ENCODE results near the gene SLC6A6.
"Not testable (repeated sequence)": the region's sequence is repeated elsewhere in the genome, so short reads cannot be mapped to it uniquely, and the experiment has no call there.

The SLC6A6 gene

GRCh38 chr3:14401692-14402303 lies 608 bp upstream of the SLC6A6 start:
- no peak for DNase-seq

- DNase-seq, result no peak
Observed at GRCh38 chr3:14403619-14404155, 1.3 kb downstream of the SLC6A6 start.

GRCh38 chr3:14404186-14404585 lies 1.8 kb downstream of the SLC6A6 start:
- DNase-seq, result no peak

GRCh38 chr3:14404631-14405359 lies 2.4 kb downstream of the SLC6A6 start:
- DNase-seq, result no peak

GRCh38 chr3:14405360-14406238 lies 3.2 kb downstream of the SLC6A6 start:
- no peak for DNase-seq

- no peak for DNase-seq
Observed at GRCh38 chr3:14406336-14406735, 3.9 kb downstream of the SLC6A6 start.

GRCh38 chr3:14406766-14407165 lies 4.4 kb downstream of the SLC6A6 start:
- no peak for DNase-seq

- no peak for DNase-seq
Observed at GRCh38 chr3:14407203-14407602, 4.8 kb downstream of the SLC6A6 start.

- not testable (repeated sequence) for DNase-seq
Observed at GRCh38 chr3:14409779-14410063, 7.3 kb downstream of the SLC6A6 start.

- no peak for DNase-seq
Observed at GRCh38 chr3:14410106-14410502, 7.7 kb downstream of the SLC6A6 start.

GRCh38 chr3:14410503-14411165 lies 8.2 kb downstream of the SLC6A6 start:
- DNase-seq, result no peak

GRCh38 chr3:14411166-14411526 lies 8.7 kb downstream of the SLC6A6 start:
- no peak for DNase-seq

- no peak for DNase-seq
Observed at GRCh38 chr3:14411988-14412387, 9.6 kb downstream of the SLC6A6 start.

GRCh38 chr3:14412831-14413380 lies 10.5 kb downstream of the SLC6A6 start:
- no peak for DNase-seq

GRCh38 chr3:14413381-14414071 lies 11.1 kb downstream of the SLC6A6 start:
- no peak for DNase-seq

GRCh38 chr3:14414846-14415464 lies 12.5 kb downstream of the SLC6A6 start:
- DNase-seq, result no peak

- DNase-seq, result no peak
Observed at GRCh38 chr3:14415501-14415900, 13.1 kb downstream of the SLC6A6 start.

- DNase-seq, result no peak
Observed at GRCh38 chr3:14416453-14416852, 14.0 kb downstream of the SLC6A6 start.

- no peak for DNase-seq
Observed at GRCh38 chr3:14418296-14419250, 16.2 kb downstream of the SLC6A6 start.

Data from NCI-H1417 treated with DMSO at 0.1 percent for 48 hours (cell line).